GM12878 (cell line): ENCODE data around the gene SYNCRIP. TPM values are rescaled to one million over a fixed set of nuclear protein-coding genes. Genes with fewer than 3 reads are reported as not detected.

Experiments used
- ATAC-seq: fragments of 200-7000 bp; cut with Tn5 transposase; 3 replicates; pipeline ENCODE4 v1.9.1; 2020; ENCODE audit warnings: mild to moderate bottlenecking, moderate library complexity
- BruUV-seq: library from RNA; stranded (reverse); fragments of 400-500 nt; replicated peaks from 2 replicates; lab custom pipeline; 2021; lab: Mats Ljungman, UMichigan
- CTCF ChIA-PET: fragments of 300-600 bp; sonication (Branson Sonifier 250); formaldehyde crosslinking; extraction: SDS; loops from one replicate; lab custom pipeline; 2021; ENCODE audit warnings: inconsistent platforms; lab: Yijun Ruan, JAX
- POLR2A ChIA-PET: fragments of 350-600 bp; formaldehyde crosslinking; extraction: SDS; loops from one replicate; lab custom pipeline; 2021; ENCODE audit warnings: inconsistent platforms; lab: Charles Lee
- RAD21 ChIA-PET: fragments of 300-600 bp; sonication (Branson Sonifier 250); formaldehyde crosslinking; loops from one replicate; lab custom pipeline; 2023; ENCODE audit warnings: antibody characterized with exemption; ENCODE audit not compliant: unreplicated experiment; lab: Charles Lee
- SMC1A ChIA-PET: fragments of 300-600 bp; sonication (Branson Sonifier 250); formaldehyde crosslinking; loops from one replicate; lab custom pipeline; 2023; ENCODE audit not compliant: unreplicated experiment, uncharacterized antibody; lab: Charles Lee
- DNase-seq: peaks from one replicate; pipeline ENCODE4 v3.0.0-alpha.2; 2011; ENCODE audit warnings: low read depth, low spot score
- FAIRE-seq: peaks from 3 replicates; lab custom pipeline; 2011; peaks lifted over from hg19 to GRCh38; lab: Jason Lieb, UNC
- H2AFZ ChIP-seq: 2 replicates; pipeline ENCODE4 v1.6.0; 2011; ENCODE audit warnings: low read depth, low read length, control low read depth; ENCODE audit not compliant: control insufficient read depth
- H3K27ac ChIP-seq: 2 replicates; pipeline ENCODE4 v1.5.1; 2011; ENCODE audit warnings: control low read depth; ENCODE audit not compliant: control insufficient read depth, insufficient read depth
- H3K27me3 ChIP-seq, 2 experiments: replicated peaks in 1 of 2; 2 replicates each; pipeline versions ENCODE4 v1.6.0 to v1.6.1; 2011; ENCODE audit warnings: low read length in 1 of 2; ENCODE audit not compliant: control insufficient read depth in 2 of 2, insufficient read depth in 2 of 2
- H3K36me3 ChIP-seq, 2 experiments: 2 replicates each; pipeline ENCODE4 v1.5.1; 2011; ENCODE audit warnings: low read length in 1 of 2; ENCODE audit not compliant: control insufficient read depth in 2 of 2, insufficient read depth in 2 of 2
- H3K4me1 ChIP-seq: 2 replicates; pipeline ENCODE4 v1.6.1; 2011; ENCODE audit warnings: mild to moderate bottlenecking, low read length, moderate library complexity, mixed read lengths; ENCODE audit not compliant: control insufficient read depth, insufficient read depth
- H3K4me2 ChIP-seq: 2 replicates; pipeline ENCODE4 v1.6.0; 2011; ENCODE audit warnings: control low read depth; ENCODE audit not compliant: control insufficient read depth, insufficient read depth
- H3K4me3 ChIP-seq: fragments of 200-600 bp; sonication (generic); 2 replicates; pipeline ENCODE4 v1.5.1; 2016
- H3K79me2 ChIP-seq: 2 replicates; pipeline ENCODE4 v1.6.0; 2011; ENCODE audit warnings: low read length; ENCODE audit not compliant: control insufficient read depth, insufficient read depth
- H3K9ac ChIP-seq: 2 replicates; pipeline ENCODE4 v1.8.0; 2011; ENCODE audit warnings: low read length, control low read depth, mixed read lengths; ENCODE audit not compliant: control insufficient read depth, insufficient read depth
- H3K9me3 ChIP-seq: replicated peaks from 3 replicates; pipeline ENCODE4 v1.5.1; 2011; ENCODE audit warnings: mild to moderate bottlenecking, low read length; ENCODE audit not compliant: control insufficient read depth, insufficient read depth
- H4K20me1 ChIP-seq: 2 replicates; pipeline ENCODE4 v1.6.0; 2011; ENCODE audit not compliant: control insufficient read depth, insufficient read depth
- GATAD2B ChIP-seq: fragments of 450-650 bp; conservative IDR thresholded peaks from 2 replicates; pipeline ENCODE4 v1.6.1; 2017; ENCODE audit warnings: low read depth, mild to moderate bottlenecking, moderate library complexity
- HSF1 ChIP-seq: fragments of 150-350 bp; IDR thresholded peaks from 2 replicates; pipeline ENCODE4 v1.6.1; 2014; ENCODE audit warnings: mild to moderate bottlenecking, low read depth, low read length
- MTA3 ChIP-seq: IDR thresholded peaks from 2 replicates; pipeline ENCODE4 v1.6.1; 2012; ENCODE audit warnings: low read length, inconsistent platforms, borderline replicate concordance
- NR2F1 ChIP-seq: fragments of 450-650 bp; conservative IDR thresholded peaks from 2 replicates; pipeline ENCODE4 v1.6.1; 2017; ENCODE audit warnings: mild to moderate bottlenecking
- POLR2AphosphoS5 ChIP-seq: IDR thresholded peaks from 2 replicates; pipeline ENCODE4 v1.6.1; 2011; ENCODE audit warnings: mild to moderate bottlenecking, low read length, inconsistent platforms
- TCF12 ChIP-seq: IDR thresholded peaks from 2 replicates; pipeline ENCODE4 v1.6.1; 2011; ENCODE audit warnings: low read depth, mild to moderate bottlenecking, low read length
- TCF3 ChIP-seq: IDR thresholded peaks from 2 replicates; pipeline ENCODE4 v1.6.1; 2012; ENCODE audit warnings: low read depth, mild to moderate bottlenecking, low read length, borderline replicate concordance; ENCODE audit not compliant: insufficient read depth
- WRNIP1 ChIP-seq: IDR thresholded peaks from 2 replicates; pipeline ENCODE4 v1.6.1; 2011; ENCODE audit warnings: low read depth, low read length, improper control_type of control experiment, borderline replicate concordance
- ZNF687 ChIP-seq: fragments of 450-650 bp; IDR thresholded peaks from 2 replicates; pipeline ENCODE4 v1.6.1; 2017; ENCODE audit warnings: mild to moderate bottlenecking, moderate library complexity
- WGBS: methylation state at CpG from one replicate; pipeline ENCODE4 v1.1.6; 2016; ENCODE audit warnings: low lambda C conversion rate; ENCODE audit not compliant: insufficient replicate concordance, insufficient coverage; ENCODE audit errors: missing lambda C conversion rate; 5-methylcytosine and 5-hydroxymethylcytosine counted together
- in situ Hi-C: fragments of 300-500 bp; cut with MboI; formaldehyde crosslinking; loops from 9 replicates; pipeline ENCODE4 v1.14.3; 2018; ENCODE audit warnings: mixed read lengths
- intact Hi-C: fragments of 100-400 bp; cut with micrococcal nuclease; formaldehyde crosslinking; loops from one replicate; pipeline ENCODE4 v1.14.2; 2022; ENCODE audit not compliant: unreplicated experiment
- polyA plus RNA-seq, 11 experiments: library from polyadenylated mRNA; depleted of rRNA in 4 of 11; unstranded in 6 of 11; stranded (reverse) in 5 of 11; fragments of >200 nt; fragmentation: Nextera tagmentation in 4 of 11; fragmentation: Illumina TruSeq in 1 of 11; extraction: Ambion mirVana in 4 of 11; extraction: Trizol in 1 of 11; gene quantifications; 1 replicate in 1 of 11; 2 replicates in 10 of 11; pipeline versions ENCODE4 v1.2.1 to v1.2.3, GENCODE V29; 2011 to 2016; ENCODE audit warnings: inconsistent platforms in 2 of 11, missing spikeins in 2 of 11, low read depth in 1 of 11
- total RNA-seq, 4 experiments: library from RNA; depleted of rRNA in 3 of 4; stranded (reverse); fragments of >200 nt in 3 of 4; fragmentation: Illumina TruSeq in 1 of 4; extraction: Trizol in 1 of 4; gene quantifications; 2 replicates each; pipeline versions ENCODE4 v1.2.1 to v1.2.3, GENCODE V29; 2013 to 2021
- TF ChIP-seq, protein P1 (sequence below): fragments of 450-650 bp; IDR thresholded peaks from 2 replicates; pipeline ENCODE4 v1.6.1; 2016; ENCODE audit warnings: mild to moderate bottlenecking

SYNCRIP gene
- total and polyA plus RNA-seq, 10 of the 15 experiments (the other 5 are each of a cell fraction or from before 2014, with no cell fraction given): 28.4 to 255 (median 131) TPM

DNA sequence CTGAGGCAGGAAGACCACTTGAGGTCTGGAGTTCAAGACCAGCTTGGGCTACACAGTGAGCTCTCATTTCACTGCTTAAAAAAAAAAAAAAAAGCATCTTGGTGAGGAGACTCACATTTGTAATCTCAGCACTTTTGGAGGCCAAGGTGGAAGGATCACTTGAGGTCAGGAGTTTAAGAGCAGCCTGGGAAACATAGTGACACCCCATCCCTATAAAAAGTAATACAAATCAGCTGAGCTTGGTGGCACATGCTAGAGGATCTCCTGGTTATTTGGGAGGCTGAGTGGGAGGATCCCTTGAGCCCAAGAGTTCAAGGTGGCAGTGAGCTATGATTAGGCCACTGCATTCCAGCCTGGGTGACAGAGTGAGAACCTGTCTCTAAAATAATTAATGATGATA, 29.4 kb upstream of the SYNCRIP start (continued):
- TF ChIP-seq POLR2AphosphoS5: no peak

- H3K4me1 ChIP-seq: peaks cover 29% of the 10 kb centered on the region
- H3K36me3 ChIP-seq: peaks cover 0 to 18% of the 10 kb centered on the region in 2 experiments; a peak in 3 of 4 replicates
- no TSS peak for BruUV-seq
- no peak for FAIRE-seq
- POLR2A ChIA-PET: interaction anchor here (1.0 to 4.6 kb wide), 4 partner anchors 8 to 104 kb away, joined by 3 to 43 read pairs (median 13); partner anchors contain the start of gene SYNCRIP
- H3K4me3 ChIP-seq: no peak overlapping the region
- peaks cover 26% of the 10 kb centered on the region for H3K79me2 ChIP-seq
- no peaks in the 10 kb centered on the region for H3K27me3 ChIP-seq
- no peak overlapping the region for H3K9ac ChIP-seq
- RAD21 ChIA-PET: interaction anchor here (1.2 to 2.0 kb wide), 5 partner anchors 8 to 221 kb away, joined by 3 to 35 read pairs (median 18); partner anchors contain the start of genes NT5E and SYNCRIP
- in situ Hi-C loops (loop anchor here (10.0 kb wide), 1 partner anchor 46 kb away; no protein-coding TSS in a partner anchor), intact Hi-C loops (loop anchor here (10.0 kb wide), 2 partner anchors 46 to 1484 kb away; partner anchors contain the start of gene ZNF292)
- H2AFZ ChIP-seq: no peak overlapping the region
- no peak overlapping the region; the same call in 1 of the 2 replicates for H3K27ac ChIP-seq
- DNase-seq: no peak
- H4K20me1 ChIP-seq: no peaks in the 10 kb centered on the region
- SMC1A ChIA-PET: interaction anchor here (0.9 to 2.1 kb wide), 8 partner anchors 8 to 79 kb away, joined by 3 to 16 read pairs (median 4); partner anchors contain the start of gene SNX14
- ATAC-seq: no peak
- H3K9me3 ChIP-seq: no peaks in the 10 kb centered on the region
- TF ChIP-seq NR2F1 (no peak), WRNIP1 (no peak), HSF1 (no peak), TCF12 (no peak), TCF3 (no peak), GATAD2B (no peak), ZNF687 (no peak), MTA3 (no peak)
- TF ChIP-seq, protein P1, sequence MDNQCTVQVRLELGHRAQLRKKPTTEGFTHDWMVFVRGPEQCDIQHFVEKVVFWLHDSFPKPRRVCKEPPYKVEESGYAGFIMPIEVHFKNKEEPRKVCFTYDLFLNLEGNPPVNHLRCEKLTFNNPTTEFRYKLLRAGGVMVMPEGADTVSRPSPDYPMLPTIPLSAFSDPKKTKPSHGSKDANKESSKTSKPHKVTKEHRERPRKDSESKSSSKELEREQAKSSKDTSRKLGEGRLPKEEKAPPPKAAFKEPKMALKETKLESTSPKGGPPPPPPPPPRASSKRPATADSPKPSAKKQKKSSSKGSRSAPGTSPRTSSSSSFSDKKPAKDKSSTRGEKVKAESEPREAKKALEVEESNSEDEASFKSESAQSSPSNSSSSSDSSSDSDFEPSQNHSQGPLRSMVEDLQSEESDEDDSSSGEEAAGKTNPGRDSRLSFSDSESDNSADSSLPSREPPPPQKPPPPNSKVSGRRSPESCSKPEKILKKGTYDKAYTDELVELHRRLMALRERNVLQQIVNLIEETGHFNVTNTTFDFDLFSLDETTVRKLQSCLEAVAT: no peak
- H3K4me2 ChIP-seq: 0 out of 2 replicates have a peak overlapping the region, but pooled peaks have one; percentile 10
- WGBS: 67% methylated on average over 3 of the region's 3 CpGs
- CTCF ChIA-PET: interaction anchor here (1.0 to 1.8 kb wide), 7 partner anchors 8 to 315 kb away, joined by 3 to 11 read pairs (median 5); partner anchors contain the start of gene SYNCRIP
These were observed 27.9 kb upstream of the SYNCRIP start for GRCh38 chr6:85670573-85670972.
